HEK293T (cell line): Measurements from ENCODE around the gene AOPEP.

Source experiments
- FOXA1 ChIP-seq: fragments of 450-650 bp; IDR thresholded peaks from 2 replicates; pipeline ENCODE4 v1.6.1; 2016; ENCODE audit warnings: mild to moderate bottlenecking
- NFRKB ChIP-seq: fragments of 450-650 bp; IDR thresholded peaks from 2 replicates; pipeline ENCODE4 v1.6.1; 2016; ENCODE audit warnings: mild to moderate bottlenecking, moderate library complexity
- SP1 ChIP-seq: fragments of 450-650 bp; IDR thresholded peaks from 2 replicates; pipeline ENCODE4 v1.6.1; 2017
- SUZ12 ChIP-seq: fragments of 450-650 bp; IDR thresholded peaks from 2 replicates; pipeline ENCODE4 v1.6.1; 2016; ENCODE audit warnings: mild to moderate bottlenecking
- TARDBP ChIP-seq: fragments of 450-650 bp; IDR thresholded peaks from 2 replicates; pipeline ENCODE4 v1.6.1; 2016
- ZNF384 ChIP-seq: fragments of 450-650 bp; IDR thresholded peaks from 2 replicates; pipeline ENCODE4 v1.6.1; 2016

GRCh38 chr9:94705162-94705702, 21.3 kb upstream of the AOPEP start:
- no peak for TF ChIP-seq ZNF384
- TF ChIP-seq TARDBP, result no peak
- TF ChIP-seq NFRKB, result no peak
- no peak for TF ChIP-seq SP1
- no peak for TF ChIP-seq SUZ12
- TF ChIP-seq FOXA1, result no peak
